K562 (cell line): Measurements from ENCODE around the gene FAM217B. TPM values are rescaled to one million over a fixed set of nuclear protein-coding genes. Genes with fewer than 3 reads are reported as not detected.

Source experiments
- ATAC-seq: fragments of 200-7000 bp; cut with Tn5 transposase; 3 replicates; pipeline ENCODE4 v1.9.1; 2020; ENCODE audit warnings: moderate library complexity
- BruUV-seq: library from RNA; stranded (reverse); fragments of 400-500 nt; replicated peaks from 2 replicates; lab custom pipeline; 2021; lab: Mats Ljungman, UMichigan
- CTCF ChIA-PET: fragments of 300-600 bp; formaldehyde crosslinking; extraction: SDS; loops from one replicate; lab custom pipeline; 2021; ENCODE audit warnings: low intra/inter-chr PET ratio; lab: Yijun Ruan, JAX
- POLR2A ChIA-PET: fragments of 300-600, 350-650 bp; sonication (Branson Sonifier 250); formaldehyde crosslinking; extraction: SDS; loops from one replicate; lab custom pipeline; 2021; ENCODE audit warnings: antibody characterized with exemption, inconsistent platforms; lab: Yijun Ruan, JAX
- DNase-seq, 4 experiments: peaks; one replicate each; pipeline versions ENCODE4 v3.0.0 to v3.0.0-alpha.2; 2011 to 2018; ENCODE audit warnings: low spot score in 3 of 4, mixed read lengths in 3 of 4; ENCODE audit errors: extremely low read depth in 1 of 4
- FAIRE-seq: peaks from 2 replicates; lab custom pipeline; 2011; peaks lifted over from hg19 to GRCh38; lab: Jason Lieb, UNC
- H2AFZ ChIP-seq: 2 replicates; pipeline ENCODE4 v1.6.0; 2011; ENCODE audit warnings: low read depth, low read length, control low read depth, inconsistent platforms
- H3K27ac ChIP-seq: fragments of 200-600 bp; 3 replicates; pipeline ENCODE4 v1.8.0; 2011; ENCODE audit warnings: low read depth, mild to moderate bottlenecking, control low read depth, inconsistent platforms, low read length, moderate library complexity, mixed read lengths; ENCODE audit errors: extremely low read depth
- H3K27me3 ChIP-seq, 2 experiments: fragments of 300-600 bp in 1 of 2; 2 replicates in 1 of 2; 3 replicates in 1 of 2; pipeline versions ENCODE4 v1.6.0 to v1.8.0; 2011; ENCODE audit warnings: inconsistent platforms in 2 of 2, low read length in 2 of 2, mild to moderate bottlenecking in 1 of 2, mixed read lengths in 1 of 2, moderate library complexity in 1 of 2; ENCODE audit not compliant: control insufficient read depth in 2 of 2, insufficient read depth in 2 of 2
- H3K36me3 ChIP-seq: fragments of 300-600 bp; 3 replicates; pipeline ENCODE4 v1.8.0; 2011; ENCODE audit warnings: mild to moderate bottlenecking, low read length, inconsistent platforms; ENCODE audit not compliant: control insufficient read depth, insufficient read depth
- H3K4me1 ChIP-seq, 2 experiments: fragments of 200-600 bp in 1 of 2; replicated peaks in 1 of 2; 2 replicates in 1 of 2; 3 replicates in 1 of 2; pipeline versions ENCODE4 v1.5.1 to v1.8.0; 2011; ENCODE audit warnings: inconsistent platforms in 2 of 2, low read length in 2 of 2, mild to moderate bottlenecking in 1 of 2, mixed read lengths in 1 of 2, moderate library complexity in 1 of 2; ENCODE audit not compliant: control insufficient read depth in 2 of 2, insufficient read depth in 2 of 2
- H3K4me2 ChIP-seq: 2 replicates; pipeline ENCODE4 v1.6.1; 2011; ENCODE audit warnings: low read length, control low read depth, inconsistent platforms, mixed read lengths; ENCODE audit not compliant: insufficient read depth
- H3K4me3 ChIP-seq: fragments of 200-600 bp; sonication (generic), shearing (Covaris generic); 2 replicates; pipeline ENCODE4 v1.5.1; 2016; ENCODE audit warnings: control low read depth, inconsistent platforms
- H3K79me2 ChIP-seq: fragments of 200-600 bp; 3 replicates; pipeline ENCODE4 v1.8.0; 2011; ENCODE audit warnings: low read length, inconsistent platforms; ENCODE audit not compliant: control insufficient read depth, insufficient read depth
- H3K9ac ChIP-seq, 2 experiments: 2 replicates each; pipeline versions ENCODE4 v1.6.0 to v1.6.1; 2011; ENCODE audit warnings: low read depth in 2 of 2, low read length in 2 of 2, control low read depth in 1 of 2, inconsistent platforms in 1 of 2, mild to moderate bottlenecking in 1 of 2, mixed read lengths in 1 of 2; ENCODE audit not compliant: insufficient read depth in 1 of 2
- H3K9me1 ChIP-seq: one replicate; pipeline ENCODE4 v1.6.0; 2011; ENCODE audit warnings: inconsistent platforms, mild to moderate bottlenecking, low read length, moderate library complexity; ENCODE audit not compliant: control insufficient read depth, insufficient read depth
- H3K9me3 ChIP-seq: replicated peaks from 2 replicates; pipeline ENCODE4 v1.5.1; 2011; ENCODE audit warnings: low read depth, low read length, inconsistent platforms; ENCODE audit not compliant: control insufficient read depth, insufficient read depth
- H4K20me1 ChIP-seq: replicated peaks from 2 replicates; pipeline ENCODE4 v1.6.1; 2011; ENCODE audit warnings: low read length, inconsistent platforms, mixed read lengths; ENCODE audit not compliant: control insufficient read depth, insufficient read depth
- E2F4 ChIP-seq: sonication (generic); formaldehyde crosslinking; IDR thresholded peaks from 2 replicates; pipeline ENCODE4 v1.8.0; 2022; ENCODE audit warnings: mild to moderate bottlenecking, low read depth, missing genetic modification reagents
- ELF1 ChIP-seq: fragments of 200-800 bp; sonication (Bioruptor generic); IDR thresholded peaks from 2 replicates; pipeline ENCODE4 v1.6.1; 2016; ENCODE audit warnings: missing genetic modification characterization, missing compliant biosample characterization
- SMARCE1 ChIP-seq: fragments of 450-650 bp; IDR thresholded peaks from 2 replicates; pipeline ENCODE4 v1.7.1; 2016; ENCODE audit warnings: mild to moderate bottlenecking
- ZKSCAN1 ChIP-seq: fragments of 150-350 bp; IDR thresholded peaks from 2 replicates; pipeline ENCODE4 v1.6.1; 2016; ENCODE audit warnings: low read depth, low read length
- WGBS: fragments of 100-300 bp; shearing (Covaris generic); methylation state at CpG from one replicate; pipeline ENCODE4 v1.1.6; 2016; ENCODE audit warnings: low coverage, mixed read lengths; ENCODE audit not compliant: insufficient coverage; ENCODE audit errors: missing lambda C conversion rate; 5-methylcytosine and 5-hydroxymethylcytosine counted together
- in situ Hi-C: fragments of 300-500 bp; cut with MboI; formaldehyde crosslinking; loops from 4 replicates; pipeline ENCODE4 v1.15.0; 2018; ENCODE audit warnings: inconsistent platforms, mixed read lengths
- intact Hi-C: fragments of 100-400 bp; cut with micrococcal nuclease; formaldehyde crosslinking; loops from 2 replicates; pipeline ENCODE4 v1.14.2; 2022
- polyA plus RNA-seq, 8 experiments: library from polyadenylated mRNA; depleted of rRNA in 4 of 8; stranded (reverse) in 5 of 8; unstranded in 3 of 8; fragments of >200 nt; fragmentation: Nextera tagmentation in 2 of 8; fragmentation: Illumina TruSeq in 1 of 8; extraction: Ambion mirVana in 2 of 8; extraction: Trizol in 1 of 8; gene quantifications; 2 replicates each; pipeline versions ENCODE4 v1.2.1 to v1.2.3, GENCODE V29; 2011 to 2014; ENCODE audit warnings: inconsistent platforms in 1 of 8, missing spikeins in 1 of 8
- total RNA-seq, 7 experiments: library from RNA; depleted of rRNA in 6 of 7; stranded (reverse); fragments of >200 nt in 6 of 7; fragmentation: Illumina TruSeq in 2 of 7; extraction: Trizol in 2 of 7; gene quantifications; 2 replicates each; pipeline versions ENCODE4 v1.2.1 to v1.2.3, GENCODE V29; 2011 to 2021; ENCODE audit warnings: low replicate concordance in 1 of 7
- TF ChIP-seq, protein P1 (sequence below): fragments of 450-650 bp; IDR thresholded peaks from 2 replicates; pipeline ENCODE4 v1.6.1; 2016; ENCODE audit warnings: borderline replicate concordance

The FAM217B gene
- total and polyA plus RNA-seq, 9 of the 15 experiments (the other 6 are each of a cell fraction or from before 2014, with no cell fraction given): 4.8 to 11.4 (median 6.9) TPM

- no peak for TF ChIP-seq E2F4 (CRISPR knock-in tag)
Measured at GRCh38 chr20:59947376-59947775, 7.2 kb downstream of the FAM217B start (continued).

- no peak for DNase-seq
- Histone ChIP-seq H3K27ac (no peak overlapping the region), H3K9me1 (no peaks in the 10 kb centered on the region), H3K9me3 (no peaks in the 10 kb centered on the region), H3K27me3 (no peaks in the 10 kb centered on the region), H3K36me3 (peaks cover 18% of the 10 kb centered on the region; the same call in 1 of the 3 replicates), H3K4me2 (no peak overlapping the region), H3K4me3 (no peak overlapping the region), H2AFZ (0 out of 2 replicates have a peak overlapping the region, but pooled peaks have one; percentile 17), H4K20me1 (no peaks in the 10 kb centered on the region), H3K79me2 (no peaks in the 10 kb centered on the region), H3K9ac (no peak overlapping the region), H3K4me1 (peaks cover 0 to 12% of the 10 kb centered on the region in 2 experiments; a peak in 2 of 5 replicates)
- in situ Hi-C loops: no loop called here
- intact Hi-C loops: no loop called here
- POLR2A ChIA-PET: interaction anchor here (1.3 kb wide), 1 partner anchor 8 kb away, joined by 4 read pairs; the partner anchor contains the start of genes FAM217B and PPP1R3D
- WGBS: 0% methylated on average over 1 of the region's 1 CpG
- TF ChIP-seq ZKSCAN1: 0 out of 2 replicates have a peak, but pooled peaks have one; percentile 37
- TF ChIP-seq, protein P1, sequence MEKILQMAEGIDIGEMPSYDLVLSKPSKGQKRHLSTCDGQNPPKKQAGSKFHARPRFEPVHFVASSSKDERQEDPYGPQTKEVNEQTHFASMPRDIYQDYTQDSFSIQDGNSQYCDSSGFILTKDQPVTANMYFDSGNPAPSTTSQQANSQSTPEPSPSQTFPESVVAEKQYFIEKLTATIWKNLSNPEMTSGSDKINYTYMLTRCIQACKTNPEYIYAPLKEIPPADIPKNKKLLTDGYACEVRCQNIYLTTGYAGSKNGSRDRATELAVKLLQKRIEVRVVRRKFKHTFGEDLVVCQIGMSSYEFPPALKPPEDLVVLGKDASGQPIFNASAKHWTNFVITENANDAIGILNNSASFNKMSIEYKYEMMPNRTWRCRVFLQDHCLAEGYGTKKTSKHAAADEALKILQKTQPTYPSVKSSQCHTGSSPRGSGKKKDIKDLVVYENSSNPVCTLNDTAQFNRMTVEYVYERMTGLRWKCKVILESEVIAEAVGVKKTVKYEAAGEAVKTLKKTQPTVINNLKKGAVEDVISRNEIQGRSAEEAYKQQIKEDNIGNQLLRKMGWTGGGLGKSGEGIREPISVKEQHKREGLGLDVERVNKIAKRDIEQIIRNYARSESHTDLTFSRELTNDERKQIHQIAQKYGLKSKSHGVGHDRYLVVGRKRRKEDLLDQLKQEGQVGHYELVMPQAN: no peak
- TF ChIP-seq ELF1 (tag): 0 out of 2 replicates have a peak, but pooled peaks have one; percentile 13
- TF ChIP-seq SMARCE1: peak; percentile 16; the same call in 1 of the 2 replicates
- no peak for FAIRE-seq
- peak; percentile 53; the same call in 1 of the 3 replicates for ATAC-seq
- CTCF ChIA-PET: interaction anchor here (0.6 kb wide), 1 partner anchor 14 kb away, joined by 3 read pairs; no protein-coding TSS in a partner anchor
- BruUV-seq: no TSS peak
Measured at GRCh38 chr20:59948212-59948611, 8.0 kb downstream of the FAM217B start.
